ENCODE data around the gene PLXNA4.

The PLXNA4 gene

GRCh38 chr7:132373041-132373440 lies 203.2 kb downstream of the PLXNA4 start:
- Histone ChIP-seq H3K4me3 (replicated peaks; ENCODE audit: insufficient read depth, low read length) (no peak overlapping the region), H3K27ac (replicated peaks) (no peak overlapping the region), H3K27me3 (ENCODE audit: insufficient read depth, poor library complexity, severe bottlenecking) (no peaks in the 10 kb centered on the region)
- no peak for TF ChIP-seq SPI1 (IDR thresholded peaks at IDR 0.05; ENCODE audit: borderline replicate concordance, low read depth)
- no peak for TF ChIP-seq GABPA (IDR thresholded peaks at IDR 0.05; ENCODE audit: low read depth)
- no peak for TF ChIP-seq CTCF (IDR thresholded peaks at IDR 0.05; ENCODE audit: insufficient read depth, low read length)
- TF ChIP-seq POLR2AphosphoS5 (IDR thresholded peaks at IDR 0.05; ENCODE audit: low read depth) = no peak
- TF ChIP-seq REST (IDR thresholded peaks at IDR 0.05; ENCODE audit: insufficient replicate concordance, low read depth) = no peak
- DNase-seq (ENCODE audit: low read depth in 1 of 2, low spot score in 1 of 2) = no peak

DNA sequence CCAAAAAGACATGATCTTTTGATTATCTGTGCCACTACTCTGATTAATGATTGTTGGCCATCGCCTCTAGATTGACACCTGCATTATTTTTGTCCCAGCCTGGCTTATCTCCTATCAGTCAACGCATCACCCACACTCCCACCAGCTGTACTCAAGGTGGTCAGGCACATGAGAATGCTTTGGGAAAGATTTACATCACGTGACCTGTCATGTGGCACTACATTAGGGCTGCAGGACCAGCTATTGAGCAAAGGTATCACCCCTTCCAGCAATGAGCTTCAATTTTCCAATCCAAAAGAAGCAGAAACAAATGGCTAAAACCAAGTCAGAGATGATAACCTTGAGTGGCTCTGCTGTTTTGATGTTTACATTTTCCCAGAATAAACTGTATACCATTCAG lies 204.3 kb downstream of the PLXNA4 start:
- no peaks in the 10 kb centered on the region for H3K27me3 ChIP-seq (ENCODE audit: insufficient read depth, poor library complexity, severe bottlenecking)
- no peak overlapping the region for H3K4me3 ChIP-seq (replicated peaks; ENCODE audit: insufficient read depth, low read length)
- no peak overlapping the region for H3K27ac ChIP-seq (replicated peaks)
- TF ChIP-seq POLR2AphosphoS5 (IDR thresholded peaks at IDR 0.05; ENCODE audit: low read depth) (no peak), SPI1 (IDR thresholded peaks at IDR 0.05; ENCODE audit: borderline replicate concordance, low read depth) (no peak), CTCF (IDR thresholded peaks at IDR 0.05; ENCODE audit: insufficient read depth, low read length) (no peak), REST (IDR thresholded peaks at IDR 0.05; ENCODE audit: insufficient replicate concordance, low read depth) (no peak), GABPA (IDR thresholded peaks at IDR 0.05; ENCODE audit: low read depth) (no peak)
- no peak for DNase-seq (ENCODE audit: low read depth in 1 of 2, low spot score in 1 of 2)

DNA sequence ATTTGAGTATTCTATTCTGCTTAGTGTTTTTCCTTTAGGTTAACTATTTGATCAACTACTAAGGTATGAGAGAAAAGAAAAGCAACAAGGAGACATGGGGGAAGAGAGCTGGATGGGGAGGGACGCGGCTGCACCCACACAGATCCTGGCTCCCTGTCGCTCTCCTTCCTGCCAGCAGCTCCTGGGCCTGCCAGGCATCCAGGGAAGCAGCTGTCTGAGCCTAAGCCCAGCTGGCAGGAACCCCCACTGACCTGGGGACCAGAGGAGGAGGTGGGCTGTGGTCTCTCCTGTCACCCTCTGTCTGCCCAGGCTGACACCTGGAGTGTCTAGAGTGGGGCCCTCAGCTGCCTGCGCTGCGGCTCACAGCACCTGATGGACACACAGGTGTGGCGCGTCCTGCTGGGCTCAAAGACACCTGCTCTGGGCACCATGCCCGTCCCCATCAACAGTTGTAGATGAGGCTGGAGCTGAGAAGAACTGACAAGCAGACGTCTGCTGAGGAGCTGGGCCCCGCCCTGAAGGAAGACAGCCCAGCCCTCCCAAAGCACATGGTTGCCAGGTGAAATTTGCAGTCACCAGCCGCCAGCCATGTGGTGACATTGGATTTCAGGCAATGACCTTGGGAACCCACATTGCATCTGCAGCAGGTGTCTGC lies 207.9 kb downstream of the PLXNA4 start:
- Histone ChIP-seq H3K4me3 (replicated peaks; ENCODE audit: insufficient read depth, low read length) (no peak overlapping the region), H3K27me3 (ENCODE audit: insufficient read depth, poor library complexity, severe bottlenecking) (no peaks in the 10 kb centered on the region), H3K27ac (replicated peaks) (no peak overlapping the region)
- DNase-seq (ENCODE audit: low read depth in 1 of 2, low spot score in 1 of 2) = no peak
- TF ChIP-seq REST (IDR thresholded peaks at IDR 0.05; ENCODE audit: insufficient replicate concordance, low read depth) = no peak
- no peak for TF ChIP-seq GABPA (IDR thresholded peaks at IDR 0.05; ENCODE audit: low read depth)
- no peak for TF ChIP-seq CTCF (IDR thresholded peaks at IDR 0.05; ENCODE audit: insufficient read depth, low read length)
- no peak for TF ChIP-seq POLR2AphosphoS5 (IDR thresholded peaks at IDR 0.05; ENCODE audit: low read depth)
- TF ChIP-seq SPI1 (IDR thresholded peaks at IDR 0.05; ENCODE audit: borderline replicate concordance, low read depth) = no peak
